H1 (cell line): ENCODE measurements around the gene NOS2.

Experiments used
- EZH2 ChIP-seq: fragments of 200-600 bp; sonication (generic); IDR thresholded peaks from 2 replicates; pipeline ENCODE4 v1.7.1; 2012; ENCODE audit warnings: low read depth, mild to moderate bottlenecking, moderate library complexity, low read length, inconsistent platforms; ENCODE audit not compliant: severe bottlenecking
- POLR2A ChIP-seq, 2 experiments: IDR thresholded peaks; 1 replicate in 1 of 2; 2 replicates in 1 of 2; pipeline ENCODE4 v1.6.1; 2011; ENCODE audit warnings: low read depth in 2 of 2, low read length in 2 of 2, mild to moderate bottlenecking in 2 of 2; ENCODE audit errors: control extremely low read depth in 1 of 2

GRCh38 chr17:27811961-27812360 is 11.6 kb upstream of the NOS2 start:
- TF ChIP-seq POLR2A (IDR thresholded peaks at IDR 0.05; ENCODE audit: control extremely low read depth in 1 of 2, low read depth in 2 of 2, low read length in 2 of 2) (no peak), EZH2 (no peak)
